ENCODE results near the gene SGSH. TPM values are rescaled to one million over a fixed set of nuclear protein-coding genes. Genes with fewer than 3 reads are reported as not detected.

SGSH gene
- total RNA-seq, 5 donors from 2014 or later (not counting 1 experiment from before 2014, with no cell fraction given): 133 to 197 (median 155) TPM

- Histone ChIP-seq H3K27me3 (replicated peaks in 1 of 2; ENCODE audit: control insufficient read depth in 2 of 2, extremely low read depth in 1 of 2, insufficient read depth in 2 of 2, low read length in 1 of 2) (no peaks in the 10 kb centered on the region), H3K4me3 (ENCODE audit: control insufficient read depth in 1 of 2, extremely low read depth in 1 of 2, low read length in 1 of 2) (no peak overlapping the region), H3K27ac (ENCODE audit: low read length) (no peak overlapping the region), H3K36me3 (ENCODE audit: control insufficient read depth in 2 of 2, extremely low read depth in 1 of 2, insufficient read depth in 1 of 2, low read length in 1 of 2) (peaks cover 0 to 10% of the 10 kb centered on the region in 2 donors), H3K9me3 (no peaks in the 10 kb centered on the region), H3K4me1 (ENCODE audit: control insufficient read depth in 1 of 2, extremely low read depth in 1 of 2, insufficient read depth in 2 of 2, low read length in 2 of 2) (peaks cover 0 to 13% of the 10 kb centered on the region in 2 experiments)
- Mint-ChIP-seq H3K36me3 (peaks cover 20% of the 10 kb centered on the region), H3K9me3 (no peaks in the 10 kb centered on the region), H3K27ac (no peak overlapping the region), H3K4me3 (no peak overlapping the region), H3K4me1 (peaks cover 5 to 22% (median 19%) of the 10 kb centered on the region in 3 donors), H3K27me3 (no peaks in the 10 kb centered on the region)
- CTCF ChIA-PET: interaction anchor here in 1 of 2 donors (1.1 kb wide), 1 partner anchor 29 kb away, joined by 3 read pairs; no protein-coding TSS in a partner anchor
- ATAC-seq (replicated peaks in 1 of 4) (no peak), DNase-seq (no peak)
- WGBS (ENCODE audit: insufficient coverage): 95% methylated on average over 5 of the region's 6 CpGs
- POLR2A ChIA-PET: no interaction called here
Observed at GRCh38 chr17:80225230-80225629, 5.1 kb upstream of the SGSH start.

GRCh38 chr17:80224683-80225082, 4.5 kb upstream of the SGSH start:
- H3K9me3 ChIP-seq: no peaks in the 10 kb centered on the region
- Mint-ChIP-seq H3K9me3 (no peaks in the 10 kb centered on the region), H3K36me3 (peaks cover 17% of the 10 kb centered on the region), H3K27ac (no peak overlapping the region), H3K4me1 (peaks cover 8 to 22% (median 19%) of the 10 kb centered on the region in 3 donors), H3K27me3 (no peaks in the 10 kb centered on the region), H3K4me3 (no peak overlapping the region)
- H3K27ac ChIP-seq (ENCODE audit: low read length): no peak overlapping the region
- peaks cover 0 to 16% of the 10 kb centered on the region in 2 experiments for H3K4me1 ChIP-seq (ENCODE audit: control insufficient read depth in 1 of 2, extremely low read depth in 1 of 2, insufficient read depth in 2 of 2, low read length in 2 of 2)
- ChIA-PET CTCF (no interaction called here), POLR2A (no interaction called here)
- 86% methylated on average over 1 of the region's 6 CpGs for WGBS (ENCODE audit: insufficient coverage)
- H3K36me3 ChIP-seq (ENCODE audit: control insufficient read depth in 2 of 2, extremely low read depth in 1 of 2, insufficient read depth in 1 of 2, low read length in 1 of 2): peaks cover 0 to 10% of the 10 kb centered on the region in 2 donors
- ATAC-seq (replicated peaks in 1 of 4): no peak
- DNase-seq: no peak
- H3K27me3 ChIP-seq (replicated peaks in 1 of 2; ENCODE audit: control insufficient read depth in 2 of 2, extremely low read depth in 1 of 2, insufficient read depth in 2 of 2, low read length in 1 of 2): no peaks in the 10 kb centered on the region
- no peak overlapping the region for H3K4me3 ChIP-seq (ENCODE audit: control insufficient read depth in 1 of 2, extremely low read depth in 1 of 2, low read length in 1 of 2)

GRCh38 chr17:80223838-80224497, 3.8 kb upstream of the SGSH start:
- ChIA-PET POLR2A (no interaction called here), CTCF (no interaction called here)
- Histone ChIP-seq H3K36me3 (ENCODE audit: control insufficient read depth in 2 of 2, extremely low read depth in 1 of 2, insufficient read depth in 1 of 2, low read length in 1 of 2) (peaks cover 0 to 8% of the 10 kb centered on the region in 2 donors), H3K9me3 (no peaks in the 10 kb centered on the region), H3K27me3 (replicated peaks in 1 of 2; ENCODE audit: control insufficient read depth in 2 of 2, extremely low read depth in 1 of 2, insufficient read depth in 2 of 2, low read length in 1 of 2) (no peaks in the 10 kb centered on the region), H3K4me1 (ENCODE audit: control insufficient read depth in 1 of 2, extremely low read depth in 1 of 2, insufficient read depth in 2 of 2, low read length in 2 of 2) (peaks cover 0 to 23% of the 10 kb centered on the region in 2 experiments), H3K27ac (ENCODE audit: low read length) (no peak overlapping the region), H3K4me3 (ENCODE audit: control insufficient read depth in 1 of 2, extremely low read depth in 1 of 2, low read length in 1 of 2) (no peak overlapping the region)
- no peak for DNase-seq
- 76% methylated on average over 11 of the region's 11 CpGs for WGBS (ENCODE audit: insufficient coverage)
- Mint-ChIP-seq H3K4me3 (no peak overlapping the region), H3K27me3 (no peaks in the 10 kb centered on the region), H3K9me3 (no peaks in the 10 kb centered on the region), H3K36me3 (peaks cover 17% of the 10 kb centered on the region), H3K4me1 (peaks cover 15 to 28% (median 25%) of the 10 kb centered on the region in 3 donors), H3K27ac (no peak overlapping the region)
- no peak for ATAC-seq (replicated peaks in 1 of 4)

GRCh38 chr17:80223142-80223815, 3.1 kb upstream of the SGSH start:
- Mint-ChIP-seq H3K4me1 (peaks cover 21 to 35% (median 32%) of the 10 kb centered on the region in 3 donors), H3K4me3 (peak overlapping the region in 2 of 3 donors; percentile 44 to 51), H3K9me3 (no peaks in the 10 kb centered on the region), H3K36me3 (peaks cover 13% of the 10 kb centered on the region), H3K27me3 (no peaks in the 10 kb centered on the region), H3K27ac (peak overlapping the region in 1 of 2 donors; percentile 58)
- no peak for ATAC-seq (replicated peaks in 1 of 4)
- 93% methylated on average over 16 of the region's 18 CpGs for WGBS (ENCODE audit: insufficient coverage)
- CTCF ChIA-PET: no interaction called here
- no peaks in the 10 kb centered on the region for H3K27me3 ChIP-seq (replicated peaks in 1 of 2; ENCODE audit: control insufficient read depth in 2 of 2, extremely low read depth in 1 of 2, insufficient read depth in 2 of 2, low read length in 1 of 2)
- POLR2A ChIA-PET: no interaction called here
- H3K9me3 ChIP-seq: no peaks in the 10 kb centered on the region
- no peak for DNase-seq
- H3K4me1 ChIP-seq (ENCODE audit: control insufficient read depth in 1 of 2, extremely low read depth in 1 of 2, insufficient read depth in 2 of 2, low read length in 2 of 2): peaks cover 0 to 30% of the 10 kb centered on the region in 2 experiments
- H3K36me3 ChIP-seq (ENCODE audit: control insufficient read depth in 2 of 2, extremely low read depth in 1 of 2, insufficient read depth in 1 of 2, low read length in 1 of 2): peaks cover 0 to 8% of the 10 kb centered on the region in 2 donors
- no peak overlapping the region for H3K4me3 ChIP-seq (ENCODE audit: control insufficient read depth in 1 of 2, extremely low read depth in 1 of 2, low read length in 1 of 2)
- no peak overlapping the region for H3K27ac ChIP-seq (ENCODE audit: low read length)

- no peak for ATAC-seq (replicated peaks in 1 of 4)
- ChIA-PET POLR2A (no interaction called here), CTCF (no interaction called here)
- Mint-ChIP-seq H3K9me3 (no peaks in the 10 kb centered on the region), H3K4me3 (peak overlapping the region; percentile 44 to 51 (median 47)), H3K27ac (peak overlapping the region in 1 of 2 donors; percentile 58), H3K4me1 (peaks cover 24 to 42% (median 38%) of the 10 kb centered on the region in 3 donors), H3K36me3 (peaks cover 16% of the 10 kb centered on the region), H3K27me3 (no peaks in the 10 kb centered on the region)
- Histone ChIP-seq H3K27ac (ENCODE audit: low read length) (no peak overlapping the region), H3K4me1 (ENCODE audit: control insufficient read depth in 1 of 2, extremely low read depth in 1 of 2, insufficient read depth in 2 of 2, low read length in 2 of 2) (peaks cover 0 to 38% of the 10 kb centered on the region in 2 experiments), H3K9me3 (no peaks in the 10 kb centered on the region), H3K36me3 (ENCODE audit: control insufficient read depth in 2 of 2, extremely low read depth in 1 of 2, insufficient read depth in 1 of 2, low read length in 1 of 2) (peaks cover 0 to 11% of the 10 kb centered on the region in 2 donors), H3K27me3 (replicated peaks in 1 of 2; ENCODE audit: control insufficient read depth in 2 of 2, extremely low read depth in 1 of 2, insufficient read depth in 2 of 2, low read length in 1 of 2) (no peaks in the 10 kb centered on the region), H3K4me3 (ENCODE audit: control insufficient read depth in 1 of 2, extremely low read depth in 1 of 2, low read length in 1 of 2) (no peak overlapping the region)
- WGBS (ENCODE audit: insufficient coverage): 97% methylated on average over 16 of the region's 18 CpGs
- no peak for DNase-seq
Observed at GRCh38 chr17:80222376-80223141, 2.4 kb upstream of the SGSH start.

- WGBS (ENCODE audit: insufficient coverage): 96% methylated on average over 26 of the region's 29 CpGs
- DNase-seq: no peak
- H3K4me1 Mint-ChIP-seq: peaks cover 29 to 51% (median 46%) of the 10 kb centered on the region in 3 donors
- peaks cover 19% of the 10 kb centered on the region for H3K36me3 Mint-ChIP-seq
- H3K27me3 Mint-ChIP-seq: no peaks in the 10 kb centered on the region
- ChIA-PET POLR2A (no interaction called here), CTCF (no interaction called here)
- no peak for ATAC-seq (replicated peaks in 1 of 4)
- H3K27ac ChIP-seq (ENCODE audit: low read length): no peak overlapping the region
- H3K27ac Mint-ChIP-seq: peak overlapping the region; percentile 39 to 81
- H3K9me3 ChIP-seq: no peaks in the 10 kb centered on the region
- H3K4me3 ChIP-seq (ENCODE audit: control insufficient read depth in 1 of 2, extremely low read depth in 1 of 2, low read length in 1 of 2): no peak overlapping the region
- no peaks in the 10 kb centered on the region for H3K9me3 Mint-ChIP-seq
- H3K4me1 ChIP-seq (ENCODE audit: control insufficient read depth in 1 of 2, extremely low read depth in 1 of 2, insufficient read depth in 2 of 2, low read length in 2 of 2): peaks cover 0 to 48% of the 10 kb centered on the region in 2 experiments
- H3K4me3 Mint-ChIP-seq: peak overlapping the region; percentile 70 to 95 (median 83)
- peaks cover under 1 to 17% of the 10 kb centered on the region in 2 donors for H3K36me3 ChIP-seq (ENCODE audit: control insufficient read depth in 2 of 2, extremely low read depth in 1 of 2, insufficient read depth in 1 of 2, low read length in 1 of 2)
- peaks cover 0 to 3% of the 10 kb centered on the region in 2 experiments for H3K27me3 ChIP-seq (replicated peaks in 1 of 2; ENCODE audit: control insufficient read depth in 2 of 2, extremely low read depth in 1 of 2, insufficient read depth in 2 of 2, low read length in 1 of 2)
Observed at GRCh38 chr17:80221351-80222105, 1.4 kb upstream of the SGSH start.

All from T-cell (primary cell).